Prostate gland (tissue), 2 donors: ENCODE measurements around the gene FEZF1. TPM values are rescaled to one million over a fixed set of nuclear protein-coding genes. Genes with fewer than 3 reads are reported as not detected.

Experiments used
- DNase-seq: peaks from one replicate; pipeline ENCODE4 v3.0.0-alpha.2; 2019; ENCODE audit warnings: low spot score
- H3K27ac ChIP-seq, 2 donors: fragments of 200-600 bp; sonication (generic); 2 replicates each; pipeline ENCODE4 v1.5.1; 2017 to 2019
- H3K27me3 ChIP-seq: fragments of 200-600 bp; sonication (generic); replicated peaks from 2 replicates; pipeline ENCODE4 v1.5.1; 2019; ENCODE audit not compliant: insufficient read depth
- H3K36me3 ChIP-seq, 2 donors: fragments of 200-600 bp; sonication (generic); 1 replicate in 1 of 2; 2 replicates in 1 of 2; pipeline versions ENCODE4 v1.5.1 to v1.8.1; 2017 to 2019
- H3K4me1 ChIP-seq: fragments of 200-600 bp; sonication (generic); replicated peaks from 2 replicates; pipeline ENCODE4 v1.5.1; 2019
- H3K4me3 ChIP-seq, 2 donors: fragments of 200-600 bp; sonication (generic); 2 replicates each; pipeline ENCODE4 v1.5.1; 2017 to 2019
- H3K9me3 ChIP-seq: fragments of 200-600 bp; sonication (generic); 2 replicates; pipeline ENCODE4 v1.5.1; 2017
- POLR2A ChIP-seq: fragments of 450-650 bp; IDR thresholded peaks from one replicate; pipeline ENCODE4 v1.6.1; 2016; ENCODE audit warnings: antibody characterized with exemption, mild to moderate bottlenecking
- POLR2AphosphoS5 ChIP-seq: sonication (generic); formaldehyde crosslinking; IDR thresholded peaks from one replicate; pipeline ENCODE4 v1.6.1; 2017; ENCODE audit warnings: antibody characterized with exemption
- WGBS: methylation state at CpG from one replicate; pipeline ENCODE4 v1.1.5; 2018; 5-methylcytosine and 5-hydroxymethylcytosine counted together
- intact Hi-C: fragments of 100-400 bp; cut with DNase I; formaldehyde crosslinking; loops from one replicate; pipeline ENCODE4 v1.14.2; 2022
- total RNA-seq, 2 donors: library from RNA; depleted of rRNA; stranded (reverse); fragments of >200 nt; gene quantifications; one replicate each; pipeline ENCODE4 v1.1.0, GENCODE V29; 2016
- TF ChIP-seq, protein P1 (sequence below), 4 experiments: fragments of 200-600 bp in 2 of 4; fragments of 450-650 bp in 2 of 4; sonication (generic) in 2 of 4; IDR thresholded peaks; 1 replicate in 3 of 4; 2 replicates in 1 of 4; pipeline ENCODE4 v1.5.1; 2016 to 2019; ENCODE audit warnings: antibody characterized with exemption in 4 of 4, mild to moderate bottlenecking in 2 of 4, moderate library complexity in 2 of 4

The FEZF1 gene
- total RNA-seq, 2 donors from 2014 or later = 2.6 TPM; not detected in 1

DNA sequence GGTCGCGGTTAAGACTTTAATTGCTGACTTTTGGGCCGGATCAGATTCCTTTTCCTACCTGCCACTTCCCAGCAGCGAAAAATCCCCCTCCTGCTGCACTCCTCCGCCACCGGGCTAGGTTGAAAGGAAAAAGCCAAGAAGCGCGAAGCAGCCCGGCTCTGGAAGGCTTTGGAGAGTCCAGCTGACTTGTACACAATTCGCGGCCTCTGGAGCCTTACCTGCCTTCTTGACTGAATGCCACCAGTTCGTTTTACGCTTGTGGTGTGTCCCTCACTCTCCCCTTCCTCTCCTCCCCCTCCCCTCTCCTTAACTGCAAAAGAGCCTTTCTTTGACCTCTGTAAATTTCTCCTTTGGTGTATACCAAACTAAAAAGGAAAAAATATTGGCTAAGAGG lies 2.7 kb upstream of the FEZF1 start:
- DNase-seq = no peak
- Histone ChIP-seq H3K4me1 (peaks cover 4% of the 10 kb centered on the region), H3K27me3 (peaks cover 46% of the 10 kb centered on the region), H3K27ac (no peak overlapping the region), H3K4me3 (no peak overlapping the region), H3K9me3 (no peaks in the 10 kb centered on the region), H3K36me3 (no peaks in the 10 kb centered on the region)
- TF ChIP-seq POLR2A = no peak
- TF ChIP-seq, protein P1, sequence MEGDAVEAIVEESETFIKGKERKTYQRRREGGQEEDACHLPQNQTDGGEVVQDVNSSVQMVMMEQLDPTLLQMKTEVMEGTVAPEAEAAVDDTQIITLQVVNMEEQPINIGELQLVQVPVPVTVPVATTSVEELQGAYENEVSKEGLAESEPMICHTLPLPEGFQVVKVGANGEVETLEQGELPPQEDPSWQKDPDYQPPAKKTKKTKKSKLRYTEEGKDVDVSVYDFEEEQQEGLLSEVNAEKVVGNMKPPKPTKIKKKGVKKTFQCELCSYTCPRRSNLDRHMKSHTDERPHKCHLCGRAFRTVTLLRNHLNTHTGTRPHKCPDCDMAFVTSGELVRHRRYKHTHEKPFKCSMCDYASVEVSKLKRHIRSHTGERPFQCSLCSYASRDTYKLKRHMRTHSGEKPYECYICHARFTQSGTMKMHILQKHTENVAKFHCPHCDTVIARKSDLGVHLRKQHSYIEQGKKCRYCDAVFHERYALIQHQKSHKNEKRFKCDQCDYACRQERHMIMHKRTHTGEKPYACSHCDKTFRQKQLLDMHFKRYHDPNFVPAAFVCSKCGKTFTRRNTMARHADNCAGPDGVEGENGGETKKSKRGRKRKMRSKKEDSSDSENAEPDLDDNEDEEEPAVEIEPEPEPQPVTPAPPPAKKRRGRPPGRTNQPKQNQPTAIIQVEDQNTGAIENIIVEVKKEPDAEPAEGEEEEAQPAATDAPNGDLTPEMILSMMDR (IDR thresholded peaks at IDR 0.05) = no peak
- TF ChIP-seq POLR2AphosphoS5 = no peak
- intact Hi-C loops = no loop called here
- WGBS = 18% methylated on average over 13 of the region's 13 CpGs

- TF ChIP-seq POLR2AphosphoS5 = no peak
- TF ChIP-seq, protein P1 (IDR thresholded peaks at IDR 0.05) = no peak
- TF ChIP-seq POLR2A = no peak
- no peak for DNase-seq
- intact Hi-C loops = no loop called here
- no peaks in the 10 kb centered on the region for H3K9me3 ChIP-seq
- 13% methylated on average over 37 of the region's 37 CpGs for WGBS
- H3K27ac ChIP-seq = no peak overlapping the region
- H3K4me3 ChIP-seq = no peak overlapping the region
- no peaks in the 10 kb centered on the region for H3K36me3 ChIP-seq
- peaks cover 52% of the 10 kb centered on the region for H3K27me3 ChIP-seq
- H3K4me1 ChIP-seq = peaks cover 4% of the 10 kb centered on the region
These were observed 2.0 kb upstream of the FEZF1 start for GRCh38 chr7:122306320-122307227.

DNA sequence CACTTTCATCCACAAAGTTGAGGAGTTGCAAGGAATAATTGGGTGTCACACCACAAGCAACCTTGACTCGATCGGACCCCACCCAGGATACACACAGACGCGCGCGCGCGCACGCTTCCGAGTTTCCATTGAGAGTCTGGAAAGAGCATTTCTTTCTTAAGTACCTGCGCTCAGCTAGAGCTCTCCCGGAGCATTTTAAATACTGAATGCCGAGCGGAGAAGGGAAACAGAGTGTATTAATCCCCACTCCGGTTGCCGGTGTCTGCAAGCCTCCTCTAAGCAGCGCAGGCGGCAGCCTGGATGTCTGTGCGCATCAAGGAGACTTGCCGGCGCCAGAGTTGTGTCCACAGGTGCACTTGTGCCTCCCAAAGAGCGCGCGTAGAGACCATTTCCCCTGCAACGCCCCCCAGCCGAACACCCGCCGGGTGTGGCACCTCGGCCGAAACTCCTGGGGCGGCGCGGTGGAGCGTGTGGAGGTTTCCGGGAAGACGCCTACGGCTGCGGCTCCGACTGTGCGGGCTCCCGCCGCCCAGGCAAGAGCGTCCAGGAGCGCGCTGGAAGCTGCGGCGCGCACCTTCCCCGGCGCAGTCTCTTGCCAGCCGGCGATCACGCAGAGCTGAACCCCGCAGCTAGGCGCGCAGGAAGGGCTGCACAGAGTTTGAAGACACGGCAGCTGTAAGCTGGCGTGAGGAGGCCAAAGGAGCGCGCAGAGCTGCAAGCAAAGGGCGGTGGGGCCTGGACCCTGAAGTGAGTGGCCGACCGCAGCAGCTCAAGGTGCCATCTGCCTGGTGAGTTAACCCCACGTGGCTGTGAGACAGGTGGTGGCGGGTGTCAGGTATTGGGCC lies 1.1 kb upstream of the FEZF1 start:
- intact Hi-C loops = no loop called here
- peaks cover 57% of the 10 kb centered on the region for H3K27me3 ChIP-seq
- peaks cover 4% of the 10 kb centered on the region for H3K4me1 ChIP-seq

DNA sequence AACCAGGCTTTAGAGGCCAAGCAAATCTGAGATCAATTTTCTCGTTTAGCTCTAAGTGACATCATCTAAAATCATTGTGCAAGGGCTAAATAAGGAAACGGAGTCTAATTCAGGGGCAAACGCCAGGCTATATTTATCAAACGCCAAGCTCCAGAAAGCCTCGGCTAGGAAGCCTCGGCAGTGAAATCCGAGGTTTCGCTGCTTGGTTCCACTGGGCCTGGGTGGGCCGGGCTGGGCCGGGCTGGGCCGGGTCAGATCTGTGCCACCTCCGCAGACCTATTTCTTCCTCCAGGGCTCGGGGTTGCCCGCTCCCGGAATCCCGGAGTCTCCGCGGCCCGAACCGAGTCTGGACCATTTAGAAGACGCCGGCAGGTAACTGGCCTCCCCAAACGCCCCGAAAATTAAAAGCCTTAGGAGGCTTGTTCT lies 459 bp upstream of the FEZF1 start:
- peaks cover 4% of the 10 kb centered on the region for H3K4me1 ChIP-seq

More for the DNA sequence above, 1.1 kb upstream of the FEZF1 start:
- WGBS = 2% methylated on average over 53 of the region's 65 CpGs
- no peak for DNase-seq
- Histone ChIP-seq H3K4me3 (peak overlapping the region in 1 of 2 donors; percentile 2), H3K27ac (no peak overlapping the region), H3K9me3 (no peaks in the 10 kb centered on the region), H3K36me3 (no peaks in the 10 kb centered on the region)
- TF ChIP-seq, protein P1 (IDR thresholded peaks at IDR 0.05) = no peak
- TF ChIP-seq POLR2A = no peak
- TF ChIP-seq POLR2AphosphoS5 = no peak

More for the DNA sequence above, 459 bp upstream of the FEZF1 start:
- H3K27me3 ChIP-seq = peaks cover 55% of the 10 kb centered on the region
- no peak for DNase-seq
- WGBS = 4% methylated on average over 24 of the region's 24 CpGs
- H3K4me3 ChIP-seq = no peak overlapping the region
- H3K27ac ChIP-seq = no peak overlapping the region
- H3K36me3 ChIP-seq = no peaks in the 10 kb centered on the region
- H3K9me3 ChIP-seq = no peaks in the 10 kb centered on the region
- TF ChIP-seq POLR2AphosphoS5 (no peak), POLR2A (no peak)
- intact Hi-C loops = no loop called here
